ENCODE data around the gene SIGLEC8.
"Not testable (repeated sequence)": the region's sequence is repeated elsewhere in the genome, so short reads cannot be mapped to it uniquely, and the experiment has no call there.

Gene SIGLEC8

GRCh38 chr19:51472607-51473006 is 14.4 kb upstream of the SIGLEC8 start:
- no peak for DNase-seq

- no peak for DNase-seq
Observed at GRCh38 chr19:51471527-51471926, 13.3 kb upstream of the SIGLEC8 start.

- no peak for DNase-seq
Observed at GRCh38 chr19:51470966-51471365, 12.7 kb upstream of the SIGLEC8 start.

GRCh38 chr19:51469629-51470028 is 11.4 kb upstream of the SIGLEC8 start:
- DNase-seq, result no peak

- DNase-seq, result no peak
Observed at GRCh38 chr19:51469162-51469561, 10.9 kb upstream of the SIGLEC8 start.

GRCh38 chr19:51468545-51468920 is 10.3 kb upstream of the SIGLEC8 start:
- DNase-seq, result no peak

GRCh38 chr19:51467864-51468544 is 9.8 kb upstream of the SIGLEC8 start:
- DNase-seq, result no peak

GRCh38 chr19:51466723-51467122 is 8.5 kb upstream of the SIGLEC8 start:
- DNase-seq, result no peak

- not testable (repeated sequence) for DNase-seq
Observed at GRCh38 chr19:51463976-51464581, 5.8 kb upstream of the SIGLEC8 start.

- no peak for DNase-seq
Observed at GRCh38 chr19:51462681-51463080, 4.4 kb upstream of the SIGLEC8 start.

GRCh38 chr19:51462276-51462675 is 4.0 kb upstream of the SIGLEC8 start:
- DNase-seq, result no peak

GRCh38 chr19:51461723-51462161 is 3.5 kb upstream of the SIGLEC8 start:
- no peak for DNase-seq

- DNase-seq, result no peak
Observed at GRCh38 chr19:51460164-51460992, 2.1 kb upstream of the SIGLEC8 start.

GRCh38 chr19:51458899-51459505 is 748 bp upstream of the SIGLEC8 start:
- DNase-seq, result no peak

- DNase-seq, result no peak
Observed at GRCh38 chr19:51457351-51458013, 772 bp downstream of the SIGLEC8 start.

GRCh38 chr19:51456541-51457290 is 1.5 kb downstream of the SIGLEC8 start:
- no peak for DNase-seq

GRCh38 chr19:51450730-51451307 is 7.4 kb downstream of the SIGLEC8 start:
- DNase-seq, result no peak

GRCh38 chr19:51448411-51449016 is 9.7 kb downstream of the SIGLEC8 start:
- DNase-seq, result no peak

- DNase-seq, result no peak
Observed at GRCh38 chr19:51448011-51448410, 10.2 kb downstream of the SIGLEC8 start.

GRCh38 chr19:51447510-51447909 is 10.7 kb downstream of the SIGLEC8 start:
- not testable (repeated sequence) for DNase-seq
